Pancreas (tissue), 10 donors: ENCODE measurements around the gene SLC2A10. TPM values are rescaled to one million over a fixed set of nuclear protein-coding genes. Genes with fewer than 3 reads are reported as not detected.

Source experiments
- ATAC-seq, 4 donors: fragments of 200-7000 bp; cut with Tn5 transposase; one replicate each; pipeline versions ENCODE4 v1.8.0 to v1.9.1; 2020; ENCODE audit warnings: mild to moderate bottlenecking in 4 of 4, moderate library complexity in 4 of 4
- DNase-seq, 6 donors: peaks; one replicate each; pipeline ENCODE4 v3.0.0-alpha.2; 2020
- FAIRE-seq: peaks from 2 replicates; lab custom pipeline; 2012; peaks lifted over from hg19 to GRCh38; lab: Jason Lieb, UNC
- H3K27ac ChIP-seq, 4 donors: fragments of 200-600 bp; sonication (generic); 1 replicate in 3 of 4; 2 replicates in 1 of 4; pipeline versions ENCODE4 v1.5.0 to v1.8.0; 2020
- H3K27me3 ChIP-seq, 4 donors: fragments of 200-600 bp; one replicate each; pipeline ENCODE4 v1.8.0; 2021
- H3K36me3 ChIP-seq, 3 donors: fragments of 200-600 bp; sonication (generic) in 1 of 3; one replicate each; pipeline versions ENCODE4 v1.5.0 to v1.8.0; 2020 to 2021
- H3K4me1 ChIP-seq, 3 donors: fragments of 200-600 bp; one replicate each; pipeline ENCODE4 v1.8.0; 2021
- H3K4me3 ChIP-seq, 4 donors: fragments of 200-600 bp; sonication (generic) in 2 of 4; one replicate each; pipeline versions ENCODE4 v1.5.0 to v1.8.0; 2020 to 2021
- H3K9me3 ChIP-seq, 4 donors: fragments of 200-600 bp; one replicate each; pipeline ENCODE4 v1.8.0; 2021
- CTCF ChIP-seq, 4 donors: fragments of 200-600 bp; sonication (generic) in 3 of 4; IDR thresholded peaks; one replicate each; pipeline versions ENCODE4 v1.5.0 to v1.8.0; 2021; ENCODE audit warnings: antibody characterized with exemption in 4 of 4
- WGBS, 2 donors: extraction: QIAGEN DNeasy Blood & Tissue Kit; methylation state at CpG; one replicate each; pipeline ENCODE4 v1.1.7; 2013; 5-methylcytosine and 5-hydroxymethylcytosine counted together
- intact Hi-C, 3 donors: fragments of 100-400 bp; cut with DNase I; formaldehyde crosslinking; loops; one replicate each; pipeline versions ENCODE4 v1.11.1 to v1.14.2; 2022
- polyA plus RNA-seq, 2 donors: library from polyadenylated mRNA; stranded (reverse); fragments of 200-250 nt; gene quantifications; one replicate each; pipeline ENCODE4 v1.2.3, GENCODE V29; 2013
- total RNA-seq, 6 donors: library from RNA; stranded (reverse); fragmentation: NEBNext Ultra II Directional in 4 of 6; extraction: Animal tissue kit (Norgen Biotek cat#: 25700) in 4 of 6; gene quantifications; one replicate each; pipeline versions ENCODE4 v1.2.1 to v1.2.4, GENCODE V29; 2021 to 2023
- donor health status: healthy with polysubstance abuse.
- donor health status: DM: no; HTN: no; CAD: no; lungs with moderate emphysema.
- donor health status: DM: no; HTN: no; CAD: no.
- donor health status: control.
- donor health status: control.
- donor health status: Bipolar disorder and iron deficiency.
- donor health status: DM: yes; HTN: yes; CAD: no.
- donor health status: DM: no; HTN: no; CAD: no.
- donor health status: DM: no; HTN: no; CAD: no.
- donor health status: DM: yes; HTN: yes; CAD: no.

The SLC2A10 gene
- total and polyA plus RNA-seq, 8 donors = 10.9 to 20.9 (median 13.8) TPM

- no peak for DNase-seq
- no peak for TF ChIP-seq CTCF (IDR thresholded peaks at IDR 0.05)
- no peak for ATAC-seq
- Histone ChIP-seq H3K27ac (no peak overlapping the region), H3K27me3 (no peaks in the 10 kb centered on the region), H3K36me3 (peaks cover 0 to 29% (median 6%) of the 10 kb centered on the region in 3 donors), H3K4me1 (no peaks in the 10 kb centered on the region), H3K4me3 (no peak overlapping the region), H3K9me3 (no peaks in the 10 kb centered on the region)
- FAIRE-seq = no peak
- intact Hi-C loops = no loop called here
- WGBS, 2 donors = 53 to 67% methylated on average over 1 of the region's 1 CpG
Observed at GRCh38 chr20:46724343-46724959, 15.0 kb downstream of the SLC2A10 start.

- ATAC-seq = no peak
- intact Hi-C loops = no loop called here
- no peak for FAIRE-seq
- Histone ChIP-seq H3K27ac (no peak overlapping the region), H3K27me3 (no peaks in the 10 kb centered on the region), H3K36me3 (peaks cover 0 to 22% (median 6%) of the 10 kb centered on the region in 3 donors), H3K4me3 (no peak overlapping the region), H3K4me1 (no peaks in the 10 kb centered on the region), H3K9me3 (no peaks in the 10 kb centered on the region)
- TF ChIP-seq CTCF (IDR thresholded peaks at IDR 0.05) = no peak
- WGBS, 2 donors = 94 to 95% methylated on average over 27 of the region's 27 CpGs
- peak in 1 of 6 donors; percentile 63 for DNase-seq
Observed at GRCh38 chr20:46725186-46726165, 16.0 kb downstream of the SLC2A10 start.

GRCh38 chr20:46731770-46732169 lies 22.3 kb downstream of the SLC2A10 start:
- H3K27ac ChIP-seq = no peak overlapping the region
- no peaks in the 10 kb centered on the region for H3K4me1 ChIP-seq
- H3K4me3 ChIP-seq = no peak overlapping the region
- intact Hi-C loops = no loop called here
- DNase-seq (no peak), FAIRE-seq (no peak), ATAC-seq (no peak)
- 88 to 92% methylated on average over 4 of the region's 4 CpGs for WGBS, 2 donors
- no peaks in the 10 kb centered on the region for H3K9me3 ChIP-seq
- TF ChIP-seq CTCF (IDR thresholded peaks at IDR 0.05) = no peak
- no peaks in the 10 kb centered on the region for H3K27me3 ChIP-seq
- H3K36me3 ChIP-seq = peaks cover 0 to 18% (median 0%) of the 10 kb centered on the region in 3 donors

GRCh38 chr20:46735436-46735835 lies 26.0 kb downstream of the SLC2A10 start:
- ATAC-seq = no peak
- H3K27ac ChIP-seq = no peak overlapping the region
- H3K9me3 ChIP-seq = no peaks in the 10 kb centered on the region
- peaks cover 0 to 11% (median 0%) of the 10 kb centered on the region in 3 donors for H3K36me3 ChIP-seq
- no peak for DNase-seq
- WGBS, 2 donors = 97 to 100% methylated on average over 2 of the region's 2 CpGs
- no peaks in the 10 kb centered on the region for H3K4me1 ChIP-seq
- intact Hi-C loops = no loop called here
- H3K4me3 ChIP-seq = no peak overlapping the region
- FAIRE-seq = no peak
- no peak for TF ChIP-seq CTCF (IDR thresholded peaks at IDR 0.05)
- no peaks in the 10 kb centered on the region for H3K27me3 ChIP-seq
